GM11168 (cell line): Measurements from ENCODE around the gene CCR9.

Experiments
- in situ Hi-C: fragments of 300-500 bp; cut with MboI; formaldehyde crosslinking; loops from one replicate; pipeline ENCODE4 v1.12.0; 2022; ENCODE audit warnings: low sequenced_read_pairs; ENCODE audit not compliant: unreplicated experiment

CCR9 gene

GRCh38 chr3:45948881-45949280, 62.5 kb downstream of the CCR9 start:
- in situ Hi-C loops = loop anchor here (10.0 to 25.0 kb wide), 2 partner anchors 426 to 437 kb away; partner anchors contain the start of gene CCR5

GRCh38 chr3:45949432-45949831, 63.1 kb downstream of the CCR9 start:
- in situ Hi-C loops = loop anchor here (10.0 to 25.0 kb wide), 2 partner anchors 425 to 437 kb away; partner anchors contain the start of gene CCR5

GRCh38 chr3:45950131-45950530, 63.8 kb downstream of the CCR9 start:
- in situ Hi-C loops = no loop called here

GRCh38 chr3:45950686-45951600, 64.6 kb downstream of the CCR9 start:
- in situ Hi-C loops = no loop called here

GRCh38 chr3:45951946-45952345, 65.6 kb downstream of the CCR9 start:
- in situ Hi-C loops = no loop called here

GRCh38 chr3:45952456-45952855, 66.1 kb downstream of the CCR9 start:
- in situ Hi-C loops = no loop called here
